ENCODE measurements around the gene GHITM.

GRCh38 chr10:84147347-84147746 is 8.0 kb downstream of the GHITM start:
- no peak for TF ChIP-seq CTCF (conservative IDR thresholded peaks at IDR 0.05 in 1 of 2, IDR thresholded peaks at IDR 0.05 in 1 of 2; ENCODE audit: low read depth in 1 of 2, low read length in 2 of 2)
- TF ChIP-seq EZH2 (IDR thresholded peaks at IDR 0.05; ENCODE audit: low read length, missing control alignments) = no peak

All from fibroblast of lung (primary cell).